ENCODE measurements around the gene USH2A.

The USH2A gene

GRCh38 chr1:215900684-215901083 lies 522.6 kb downstream of the USH2A start:
- Histone ChIP-seq H2AFZ (ENCODE audit: low read depth, low read length, severe bottlenecking) (no peak overlapping the region), H3F3A (ENCODE audit: insufficient read depth) (no peaks in the 10 kb centered on the region), H3K27me3 (ENCODE audit: low read length) (no peaks in the 10 kb centered on the region), H3K36me3 (ENCODE audit: low read length) (no peaks in the 10 kb centered on the region), H3K79me2 (ENCODE audit: insufficient read depth, low read length) (no peaks in the 10 kb centered on the region), H3K4me3 (ENCODE audit: insufficient read depth, low read length, poor library complexity, severe bottlenecking) (no peak overlapping the region), H3K9me3 (ENCODE audit: insufficient read depth, low read length) (no peaks in the 10 kb centered on the region), H3K27ac (ENCODE audit: low read depth, low read length) (no peak overlapping the region), H3K9ac (ENCODE audit: low read length) (no peak overlapping the region), H4K20me1 (ENCODE audit: low read depth, low read length) (no peaks in the 10 kb centered on the region), H3K9me2 (replicated peaks; ENCODE audit: insufficient read depth, low read length) (no peaks in the 10 kb centered on the region), H3K4me2 (ENCODE audit: low read depth, low read length, poor library complexity, severe bottlenecking) (no peak overlapping the region)
- no peak for TF ChIP-seq CTCF (IDR thresholded peaks at IDR 0.05; ENCODE audit: insufficient read depth, low read length, poor library complexity, severe bottlenecking)
- no peak for TF ChIP-seq EZH2phosphoT487 (conservative IDR thresholded peaks at IDR 0.05; ENCODE audit: low read length)

GRCh38 chr1:215899901-215900300 lies 523.3 kb downstream of the USH2A start:
- H3K27ac ChIP-seq (ENCODE audit: low read depth, low read length), result no peak overlapping the region
- H3K4me2 ChIP-seq (ENCODE audit: low read depth, low read length, poor library complexity, severe bottlenecking), result no peak overlapping the region
- TF ChIP-seq CTCF (IDR thresholded peaks at IDR 0.05; ENCODE audit: insufficient read depth, low read length, poor library complexity, severe bottlenecking) (no peak), EZH2phosphoT487 (conservative IDR thresholded peaks at IDR 0.05; ENCODE audit: low read length) (no peak)
- no peak overlapping the region for H3K4me3 ChIP-seq (ENCODE audit: insufficient read depth, low read length, poor library complexity, severe bottlenecking)
- H3K9me2 ChIP-seq (replicated peaks; ENCODE audit: insufficient read depth, low read length), result no peaks in the 10 kb centered on the region
- H3K79me2 ChIP-seq (ENCODE audit: insufficient read depth, low read length), result no peaks in the 10 kb centered on the region
- no peaks in the 10 kb centered on the region for H4K20me1 ChIP-seq (ENCODE audit: low read depth, low read length)
- no peaks in the 10 kb centered on the region for H3F3A ChIP-seq (ENCODE audit: insufficient read depth)
- no peaks in the 10 kb centered on the region for H3K36me3 ChIP-seq (ENCODE audit: low read length)
- H2AFZ ChIP-seq (ENCODE audit: low read depth, low read length, severe bottlenecking), result no peak overlapping the region
- no peak overlapping the region for H3K9ac ChIP-seq (ENCODE audit: low read length)
- no peaks in the 10 kb centered on the region for H3K27me3 ChIP-seq (ENCODE audit: low read length)
- H3K9me3 ChIP-seq (ENCODE audit: insufficient read depth, low read length), result no peaks in the 10 kb centered on the region

GRCh38 chr1:215895893-215896292 lies 527.4 kb downstream of the USH2A start:
- Histone ChIP-seq H3K9me2 (replicated peaks; ENCODE audit: insufficient read depth, low read length) (no peaks in the 10 kb centered on the region), H4K20me1 (ENCODE audit: low read depth, low read length) (no peaks in the 10 kb centered on the region), H2AFZ (ENCODE audit: low read depth, low read length, severe bottlenecking) (no peak overlapping the region), H3K4me3 (ENCODE audit: insufficient read depth, low read length, poor library complexity, severe bottlenecking) (no peak overlapping the region), H3K9me3 (ENCODE audit: insufficient read depth, low read length) (no peaks in the 10 kb centered on the region), H3K27ac (ENCODE audit: low read depth, low read length) (no peak overlapping the region), H3F3A (ENCODE audit: insufficient read depth) (no peaks in the 10 kb centered on the region), H3K27me3 (ENCODE audit: low read length) (no peaks in the 10 kb centered on the region), H3K36me3 (ENCODE audit: low read length) (no peaks in the 10 kb centered on the region), H3K79me2 (ENCODE audit: insufficient read depth, low read length) (no peaks in the 10 kb centered on the region), H3K9ac (ENCODE audit: low read length) (no peak overlapping the region), H3K4me2 (ENCODE audit: low read depth, low read length, poor library complexity, severe bottlenecking) (no peak overlapping the region)
- TF ChIP-seq EZH2phosphoT487 (conservative IDR thresholded peaks at IDR 0.05; ENCODE audit: low read length) (no peak), CTCF (IDR thresholded peaks at IDR 0.05; ENCODE audit: insufficient read depth, low read length, poor library complexity, severe bottlenecking) (no peak)

Data from SU-DHL-6 (cell line).